HCT116 (cell line): ENCODE results near the gene GFY. TPM values are rescaled to one million over a fixed set of nuclear protein-coding genes. Genes with fewer than 3 reads are reported as not detected.

Experiments used
- ATAC-seq: fragments of 200-7000 bp; cut with Tn5 transposase; 2 replicates; pipeline ENCODE4 v1.9.1; 2020; ENCODE audit warnings: mild to moderate bottlenecking, moderate library complexity
- BruUV-seq: library from RNA; stranded (reverse); fragments of 400-500 nt; replicated peaks from 2 replicates; lab custom pipeline; 2021; lab: Mats Ljungman, UMichigan
- CTCF ChIA-PET: fragments of 300-600 bp; sonication (Branson Sonifier 250); formaldehyde crosslinking; loops from one replicate; lab custom pipeline; 2021; ENCODE audit warnings: antibody characterized with exemption; lab: Charles Lee
- POLR2A ChIA-PET: fragments of 300-600, 350-600 bp; sonication (Branson Sonifier 250); formaldehyde crosslinking; loops from one replicate; lab custom pipeline; 2021; ENCODE audit warnings: antibody characterized with exemption; lab: Charles Lee
- RAD21 ChIA-PET, 2 experiments: fragments of 300-600 bp; sonication (Branson Sonifier 250); formaldehyde crosslinking; loops; one replicate each; lab custom pipeline; 2023; ENCODE audit warnings: low total read pairs in 2 of 2; ENCODE audit not compliant: uncharacterized antibody in 2 of 2, unreplicated experiment in 2 of 2, low non-redundant PET in 1 of 2; lab: Charles Lee
- DNase-seq: peaks from one replicate; pipeline ENCODE4 v3.0.0-alpha.2; 2010; ENCODE audit warnings: low read depth, low spot score
- H2AFZ ChIP-seq: fragments of 200-600 bp; shearing (Covaris generic), sonication (generic); 2 replicates; pipeline ENCODE4 v1.6.1; 2017; ENCODE audit warnings: low read depth, mixed run types, mixed read lengths, antibody characterized with exemption, low read length; ENCODE audit not compliant: poor library complexity, severe bottlenecking
- H3K27ac ChIP-seq: 2 replicates; pipeline ENCODE4 v1.5.1; 2012; ENCODE audit warnings: low read depth, low read length
- H3K27me3 ChIP-seq: fragments of 200-600 bp; sonication (generic); 2 replicates; pipeline ENCODE4 v1.6.1; 2016; ENCODE audit warnings: mixed run types, low read length, mixed read lengths; ENCODE audit not compliant: insufficient read depth
- H3K36me3 ChIP-seq, 2 experiments: fragments of 200-500 bp in 1 of 2; fragments of 200-600 bp in 1 of 2; sonication (Bioruptor generic) in 1 of 2; sonication (generic) in 1 of 2; 2 replicates each; pipeline versions ENCODE4 v1.5.1 to v1.6.1; 2014 to 2016; ENCODE audit warnings: low read length in 2 of 2, inconsistent platforms in 1 of 2, mixed read lengths in 1 of 2, mixed run types in 1 of 2; ENCODE audit not compliant: insufficient read depth in 2 of 2, control insufficient read depth in 1 of 2
- H3K4me1 ChIP-seq, 2 experiments: fragments of 200-600 bp in 1 of 2; sonication (generic) in 1 of 2; 2 replicates each; pipeline versions ENCODE4 v1.5.1 to v1.6.1; 2012 to 2017; ENCODE audit warnings: low read length in 2 of 2, inconsistent platforms in 1 of 2, mild to moderate bottlenecking in 1 of 2, mixed read lengths in 1 of 2, mixed run types in 1 of 2, moderate library complexity in 1 of 2; ENCODE audit not compliant: insufficient read depth in 2 of 2, control insufficient read depth in 1 of 2
- H3K4me2 ChIP-seq: fragments of 200-600 bp; sonication (generic); 2 replicates; pipeline ENCODE4 v1.6.1; 2017; ENCODE audit warnings: mixed run types, low read length, mixed read lengths
- H3K4me3 ChIP-seq, 2 experiments: fragments of 200-600 bp in 1 of 2; sonication (generic) in 1 of 2; replicated peaks in 1 of 2; 2 replicates each; pipeline ENCODE4 v1.5.1; 2011 to 2016; ENCODE audit warnings: low read length in 2 of 2, control low read depth in 1 of 2, low read depth in 1 of 2, mild to moderate bottlenecking in 1 of 2, mixed read lengths in 1 of 2, mixed run types in 1 of 2
- H3K79me2 ChIP-seq: fragments of 200-600 bp; sonication (generic); 2 replicates; pipeline ENCODE4 v1.6.1; 2017; ENCODE audit warnings: mild to moderate bottlenecking, mixed run types, low read length, moderate library complexity, mixed read lengths; ENCODE audit not compliant: insufficient read depth
- H3K9ac ChIP-seq: fragments of 200-600 bp; sonication (generic); 2 replicates; pipeline ENCODE4 v1.6.1; 2016; ENCODE audit warnings: low read length, mixed read lengths
- H3K9me2 ChIP-seq: fragments of 200-600 bp; sonication (generic), shearing (Covaris generic); 2 replicates; pipeline ENCODE4 v1.6.1; 2017; ENCODE audit warnings: mixed run types, mild to moderate bottlenecking, moderate library complexity; ENCODE audit not compliant: insufficient read depth
- H3K9me3 ChIP-seq, 2 experiments: fragments of 200-500 bp in 1 of 2; fragments of 200-600 bp in 1 of 2; sonication (Bioruptor generic) in 1 of 2; sonication (generic) in 1 of 2; 2 replicates each; pipeline ENCODE4 v1.6.1; 2014 to 2017; ENCODE audit warnings: low read length in 2 of 2, mixed read lengths in 2 of 2, inconsistent platforms in 1 of 2, low read depth in 1 of 2, mild to moderate bottlenecking in 1 of 2, mixed run types in 1 of 2, moderate library complexity in 1 of 2; ENCODE audit not compliant: control insufficient read depth in 1 of 2, insufficient read depth in 1 of 2
- H4K20me1 ChIP-seq: fragments of 200-600 bp; sonication (generic), shearing (Covaris generic); 2 replicates; pipeline ENCODE4 v1.6.1; 2017; ENCODE audit warnings: mixed run types, mild to moderate bottlenecking, moderate library complexity; ENCODE audit not compliant: insufficient read depth
- ATF3 ChIP-seq: IDR thresholded peaks from 2 replicates; pipeline ENCODE4 v1.6.1; 2012
- CBX3 ChIP-seq: IDR thresholded peaks from 2 replicates; pipeline ENCODE4 v1.6.1; 2012; ENCODE audit warnings: low read depth
- CEBPB ChIP-seq: IDR thresholded peaks from 2 replicates; pipeline ENCODE4 v1.6.1; 2012; ENCODE audit warnings: low read depth
- CTCF ChIP-seq, 3 experiments: fragments of 200-600 bp in 1 of 3; sonication (generic) in 1 of 3; IDR thresholded peaks in 2 of 3; conservative IDR thresholded peaks in 1 of 3; 2 replicates each; pipeline ENCODE4 v1.5.1; 2012 to 2017; ENCODE audit warnings: low read depth in 2 of 3, low read length in 2 of 3, antibody characterized with exemption in 1 of 3, borderline replicate concordance in 1 of 3, control low read depth in 1 of 3, mild to moderate bottlenecking in 1 of 3, mixed read lengths in 1 of 3, mixed run types in 1 of 3, moderate library complexity in 1 of 3; ENCODE audit not compliant: insufficient read depth in 1 of 3
- EGR1 ChIP-seq: IDR thresholded peaks from 2 replicates; pipeline ENCODE4 v1.6.1; 2012; ENCODE audit warnings: low read depth
- ELF1 ChIP-seq: IDR thresholded peaks from 2 replicates; pipeline ENCODE4 v1.6.1; 2012; ENCODE audit warnings: low read depth, borderline replicate concordance
- EZH2phosphoT487 ChIP-seq: fragments of 200-600 bp; IDR thresholded peaks from 2 replicates; pipeline ENCODE4 v1.6.1; 2018; ENCODE audit warnings: antibody characterized with exemption, borderline replicate concordance
- FOSL1 ChIP-seq: IDR thresholded peaks from 2 replicates; pipeline ENCODE4 v1.6.1; 2012; ENCODE audit warnings: low read depth
- JUND ChIP-seq: IDR thresholded peaks from 2 replicates; pipeline ENCODE4 v1.6.1; 2012
- POLR2A ChIP-seq: IDR thresholded peaks from 2 replicates; pipeline ENCODE4 v1.7.0; 2011; ENCODE audit warnings: borderline replicate concordance; ENCODE audit not compliant: insufficient read depth, insufficient read length; ENCODE audit errors: extremely low read depth
- POLR2AphosphoS5 ChIP-seq: IDR thresholded peaks from 2 replicates; pipeline ENCODE4 v1.6.1; 2011; ENCODE audit warnings: mild to moderate bottlenecking, low read depth, low read length, moderate library complexity
- RAD21 ChIP-seq: IDR thresholded peaks from 2 replicates; pipeline ENCODE4 v1.6.1; 2012; ENCODE audit warnings: low read depth, mild to moderate bottlenecking
- REST ChIP-seq: IDR thresholded peaks from 2 replicates; pipeline ENCODE4 v1.6.1; 2012; ENCODE audit warnings: low read depth
- SP1 ChIP-seq: IDR thresholded peaks from 2 replicates; pipeline ENCODE4 v1.6.1; 2012; ENCODE audit warnings: low read depth
- SRF ChIP-seq: IDR thresholded peaks from 2 replicates; pipeline ENCODE4 v1.6.1; 2012; ENCODE audit warnings: low read depth
- TCF7L2 ChIP-seq: IDR thresholded peaks from 2 replicates; pipeline ENCODE4 v1.7.0; 2011; ENCODE audit warnings: borderline replicate concordance, inconsistent platforms; ENCODE audit not compliant: insufficient read depth, insufficient read length; ENCODE audit errors: extremely low read depth
- YY1 ChIP-seq: IDR thresholded peaks from 2 replicates; pipeline ENCODE4 v1.6.1; 2011; ENCODE audit warnings: low read length, low read depth, moderate library complexity, mild to moderate bottlenecking; ENCODE audit not compliant: insufficient replicate concordance; ENCODE audit errors: extremely low read depth
- ZBTB33 ChIP-seq: IDR thresholded peaks from 2 replicates; pipeline ENCODE4 v1.6.1; 2011; ENCODE audit warnings: mild to moderate bottlenecking, low read length, moderate library complexity; ENCODE audit not compliant: insufficient replicate concordance; ENCODE audit errors: extremely low read depth
- ZFX ChIP-seq: fragments of 450-650 bp; IDR thresholded peaks from 2 replicates; pipeline ENCODE4 v1.6.1; 2017
- ZNF274 ChIP-seq: fragments of 200-500 bp; sonication (Bioruptor generic); IDR thresholded peaks from 2 replicates; pipeline ENCODE4 v1.6.1; 2014; ENCODE audit warnings: mild to moderate bottlenecking, low read depth, low read length, inconsistent platforms
- intact Hi-C: fragments of 100-400 bp; cut with micrococcal nuclease; formaldehyde crosslinking; loops from 2 replicates; pipeline ENCODE4 v1.10.0; 2022
- total RNA-seq: library from RNA; stranded (reverse); gene quantifications from one replicate; pipeline ENCODE4 v1.2.1, GENCODE V29; 2021; ENCODE audit not compliant: unreplicated experiment

GFY gene
- total RNA-seq, 1 experiment from 2014 or later, result 2.6 TPM

GRCh38 chr19:49409441-49410029, 15.7 kb upstream of the GFY start:
- no TSS peak for BruUV-seq
- Histone ChIP-seq H3K4me1 (peaks cover 2 to 15% of the 10 kb centered on the region in 2 experiments; a peak in 1 of 4 replicates), H2AFZ (no peak overlapping the region), H3K27me3 (no peaks in the 10 kb centered on the region), H3K36me3 (no peaks in the 10 kb centered on the region), H3K9ac (no peak overlapping the region), H4K20me1 (no peaks in the 10 kb centered on the region), H3K79me2 (no peaks in the 10 kb centered on the region), H3K4me3 (no peak overlapping the region), H3K9me3 (no peaks in the 10 kb centered on the region), H3K4me2 (0 out of 2 replicates have a peak overlapping the region, but pooled peaks have one; percentile 12), H3K27ac (no peak overlapping the region), H3K9me2 (no peaks in the 10 kb centered on the region)
- RAD21 ChIA-PET, result no interaction called here
- no peak for TF ChIP-seq CBX3
- TF ChIP-seq CEBPB, result no peak
- no peak for TF ChIP-seq ZBTB33
- TF ChIP-seq RAD21, result no peak
- TF ChIP-seq POLR2A, result no peak
- TF ChIP-seq JUND, result no peak
- TF ChIP-seq EZH2phosphoT487, result no peak
- no peak for TF ChIP-seq ATF3
- TF ChIP-seq REST, result no peak
- no peak for TF ChIP-seq POLR2AphosphoS5
- no peak for TF ChIP-seq YY1
- no peak for TF ChIP-seq ELF1
- no peak for TF ChIP-seq SP1
- TF ChIP-seq FOSL1, result no peak
- no peak for TF ChIP-seq ZNF274
- TF ChIP-seq SRF, result no peak
- TF ChIP-seq TCF7L2, result no peak
- no peak for TF ChIP-seq ZFX
- TF ChIP-seq EGR1, result no peak
- TF ChIP-seq CTCF (IDR thresholded peaks at IDR 0.05 in 2 of 3, conservative IDR thresholded peaks at IDR 0.05 in 1 of 3; ENCODE audit: borderline replicate concordance in 1 of 3, insufficient read depth in 1 of 3, low read depth in 2 of 3, low read length in 2 of 3), result no peak
- CTCF ChIA-PET, result interaction anchor here (2.0 kb wide), 1 partner anchor 18 kb away, joined by 5 read pairs; no protein-coding TSS in a partner anchor
- intact Hi-C loops, result no loop called here
- ATAC-seq (no peak), DNase-seq (no peak)
- POLR2A ChIA-PET, result interaction anchor here (1.0 to 1.1 kb wide), 2 partner anchors 17 to 44 kb away, joined by 3 to 5 read pairs; partner anchors contain the start of gene ALDH16A1
